ENCODE data around the gene GID4.

The GID4 gene

GRCh38 chr17:18117533-18117932, 78.3 kb downstream of the GID4 start:
- Histone ChIP-seq H2BK120ac (ENCODE audit: low read depth, low read length) (no peak overlapping the region), H4K8ac (ENCODE audit: low read length) (no peak overlapping the region), H3K4me1 (ENCODE audit: control insufficient read depth, insufficient read depth, low read depth, low read length) (peaks cover 13% of the 10 kb centered on the region), H4K91ac (ENCODE audit: low read length) (no peak overlapping the region), H3K14ac (ENCODE audit: low read length in 2 of 2) (no peak overlapping the region), H3K27me3 (ENCODE audit: control insufficient read depth in 1 of 2, insufficient read depth in 1 of 2, low read length in 2 of 2) (peaks cover 0 to 10% of the 10 kb centered on the region in 2 experiments), H2BK15ac (ENCODE audit: low read depth, poor library complexity, severe bottlenecking) (no peak overlapping the region), H2BK5ac (ENCODE audit: low read depth, low read length, poor library complexity, severe bottlenecking) (no peak overlapping the region), H3K4me3 (ENCODE audit: insufficient read depth in 1 of 2, low read depth in 1 of 2, low read length in 2 of 2) (no peak overlapping the region), H3K27ac (ENCODE audit: low read length, poor library complexity, severe bottlenecking) (no peak overlapping the region), H3K36me3 (ENCODE audit: control insufficient read depth in 1 of 2, insufficient read depth in 2 of 2, low read depth in 1 of 2, low read length in 2 of 2) (no peaks in the 10 kb centered on the region), H2BK12ac (ENCODE audit: low read length in 2 of 2) (no peak overlapping the region), H3K23ac (ENCODE audit: low read length in 2 of 2) (no peak overlapping the region), H2AFZ (ENCODE audit: low read depth, low read length) (no peak overlapping the region), H3K9ac (ENCODE audit: low read length) (no peak overlapping the region), H3K4ac (ENCODE audit: low read depth in 1 of 2, low read length in 2 of 2) (no peak overlapping the region), H3K4me2 (ENCODE audit: low read length, poor library complexity, severe bottlenecking) (no peak overlapping the region), H3K9me3 (ENCODE audit: control insufficient read depth, low read length) (no peaks in the 10 kb centered on the region), H3K18ac (ENCODE audit: low read depth in 1 of 2, low read length in 2 of 2) (no peak overlapping the region), H3K79me1 (replicated peaks; ENCODE audit: low read length, poor library complexity, severe bottlenecking) (no peaks in the 10 kb centered on the region), H2AK5ac (ENCODE audit: low read length, severe bottlenecking) (no peak overlapping the region)
- no peak for DNase-seq
- 100% methylated on average over 1 of the region's 1 CpG for WGBS
